Panc1 (cell line): Measurements from ENCODE around the gene AGTPBP1.
"Not testable (repeated sequence)": the region's sequence is repeated elsewhere in the genome, so short reads cannot be mapped to it uniquely, and the experiment has no call there.

ENCODE experiments used
- CTCF ChIP-seq: fragments of 450-650 bp; IDR thresholded peaks from 2 replicates; pipeline ENCODE4 v1.5.1; 2017; ENCODE audit warnings: mild to moderate bottlenecking
- POLR2AphosphoS5 ChIP-seq: IDR thresholded peaks from 2 replicates; pipeline ENCODE4 v1.6.1; 2012; ENCODE audit warnings: mild to moderate bottlenecking, low read depth, low read length, moderate library complexity
- SIN3A ChIP-seq: IDR thresholded peaks from 2 replicates; pipeline ENCODE4 v1.6.1; 2012; ENCODE audit warnings: low read depth, mild to moderate bottlenecking, low read length, moderate library complexity, borderline replicate concordance; ENCODE audit not compliant: insufficient read depth
- TCF7L2 ChIP-seq: IDR thresholded peaks from 2 replicates; pipeline ENCODE4 v1.6.1; 2011; ENCODE audit warnings: mild to moderate bottlenecking, low read depth, low read length, inconsistent platforms

GRCh38 chr9:85717818-85718217, 23.9 kb downstream of the AGTPBP1 start:
- not testable (repeated sequence) for TF ChIP-seq CTCF, TCF7L2, SIN3A, POLR2AphosphoS5
